Effector memory CD4-positive, alpha-beta T cell (primary cell): ENCODE results near the gene PACRG.

Experiments used
- DNase-seq, 3 donors: peaks; one replicate each; pipeline ENCODE4 v3.0.0-alpha.2; 2020
- H3K27ac ChIP-seq: 2 replicates; pipeline ENCODE4 v1.7.0; 2013; ENCODE audit warnings: mild to moderate bottlenecking, low read length, moderate library complexity; ENCODE audit not compliant: insufficient read depth, poor library complexity, severe bottlenecking
- H3K27me3 ChIP-seq: replicated peaks from 2 replicates; pipeline ENCODE4 v1.7.0; 2013; ENCODE audit warnings: mild to moderate bottlenecking, low read length; ENCODE audit not compliant: insufficient read depth, control insufficient read depth, poor library complexity, severe bottlenecking
- H3K36me3 ChIP-seq: 2 replicates; pipeline ENCODE4 v1.7.0; 2013; ENCODE audit warnings: mild to moderate bottlenecking, low read length, moderate library complexity; ENCODE audit not compliant: control insufficient read depth, insufficient read depth
- H3K4me1 ChIP-seq: 2 replicates; pipeline ENCODE4 v1.7.0; 2013; ENCODE audit warnings: low read length, mild to moderate bottlenecking; ENCODE audit not compliant: control insufficient read depth, insufficient read depth, poor library complexity, severe bottlenecking
- H3K4me3 ChIP-seq: 2 replicates; pipeline ENCODE4 v1.7.0; 2013; ENCODE audit warnings: low read length, low read depth, mild to moderate bottlenecking; ENCODE audit not compliant: insufficient read depth, poor library complexity, severe bottlenecking
- H3K9me3 ChIP-seq: 2 replicates; pipeline ENCODE4 v1.7.0; 2013; ENCODE audit warnings: mild to moderate bottlenecking, low read length, moderate library complexity; ENCODE audit not compliant: control insufficient read depth

PACRG gene

DNA sequence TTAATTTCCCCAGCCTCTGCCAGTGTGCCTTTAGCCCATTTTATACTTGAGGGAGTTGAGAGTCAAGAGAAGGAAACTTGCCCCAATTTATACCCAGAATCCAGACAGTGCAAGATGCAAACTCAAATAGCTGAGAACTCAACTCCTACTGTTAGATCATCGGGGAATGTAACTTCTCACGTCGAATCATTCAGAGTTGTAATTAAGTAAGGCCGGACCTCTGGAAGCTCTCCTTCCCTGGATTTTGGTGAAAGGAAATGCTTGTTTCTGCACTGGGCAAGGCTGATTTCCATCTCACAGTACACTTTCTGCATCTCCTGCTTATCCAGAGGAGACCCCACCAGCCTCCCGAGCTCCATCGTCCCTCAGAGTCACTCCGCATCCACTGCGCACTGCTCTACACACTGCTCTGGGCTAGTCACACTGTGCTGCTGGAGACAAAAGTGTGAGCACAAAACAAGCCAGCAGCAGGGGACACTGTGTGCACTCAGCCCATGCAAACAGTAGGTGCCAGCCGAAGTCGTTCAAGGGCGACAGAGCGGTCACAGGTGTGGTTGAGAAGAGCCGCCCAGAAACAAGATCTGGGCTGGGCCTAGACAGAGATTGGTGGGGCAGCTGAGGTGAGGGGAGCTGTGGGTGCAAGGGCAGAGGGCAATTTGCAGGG, 536.4 kb downstream of the PACRG start:
- no peaks in the 10 kb centered on the region for H3K36me3 ChIP-seq
- H3K4me1 ChIP-seq = no peaks in the 10 kb centered on the region
- no peaks in the 10 kb centered on the region for H3K9me3 ChIP-seq
- H3K27me3 ChIP-seq = peaks cover 2% of the 10 kb centered on the region
- no peak overlapping the region for H3K4me3 ChIP-seq
- no peak overlapping the region for H3K27ac ChIP-seq
- no peak for DNase-seq

- Histone ChIP-seq H3K4me3 (no peak overlapping the region), H3K27ac (no peak overlapping the region), H3K36me3 (no peaks in the 10 kb centered on the region), H3K27me3 (no peaks in the 10 kb centered on the region), H3K9me3 (no peaks in the 10 kb centered on the region), H3K4me1 (no peaks in the 10 kb centered on the region)
- DNase-seq = no peak
Observed at GRCh38 chr6:163264662-163265035, 536.9 kb downstream of the PACRG start.

DNA sequence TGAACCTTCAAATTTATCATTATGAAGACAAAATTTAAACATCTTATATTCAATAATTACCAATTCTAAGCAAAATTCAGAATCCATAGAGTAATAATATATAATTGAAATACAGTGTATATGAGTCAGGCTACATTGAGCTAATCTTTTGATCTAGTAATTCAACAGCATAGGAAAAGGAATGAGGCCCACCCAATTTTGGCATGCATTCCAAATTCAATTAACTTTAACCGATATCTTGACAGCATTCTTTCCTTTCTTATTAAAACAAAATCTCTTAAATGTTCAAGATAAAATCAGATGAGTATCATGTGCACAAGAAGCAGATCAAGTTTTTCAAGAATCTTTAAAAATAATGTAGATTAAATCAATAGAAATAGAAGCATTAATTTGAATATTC, 553.9 kb downstream of the PACRG start:
- DNase-seq = no peak
- H3K27me3 ChIP-seq = no peaks in the 10 kb centered on the region
- no peak overlapping the region for H3K27ac ChIP-seq

DNA sequence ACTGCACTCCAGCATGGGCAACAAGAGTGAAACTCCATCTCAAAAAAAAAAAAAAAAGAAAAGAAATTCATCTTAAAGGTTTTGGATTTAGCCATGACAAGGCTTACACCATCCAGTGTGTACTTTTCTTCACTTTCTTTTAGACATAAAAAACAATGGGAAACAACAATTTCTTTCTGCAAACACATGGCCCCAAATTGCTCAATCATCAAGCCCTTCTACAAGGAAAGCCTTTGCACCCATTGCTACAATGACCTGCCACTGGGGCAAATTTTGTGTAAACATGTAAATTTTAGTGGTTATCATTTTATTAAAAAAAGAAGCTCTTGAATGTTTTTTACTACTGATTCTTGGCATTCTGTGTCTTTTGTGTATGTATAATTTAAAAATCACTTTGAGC, 554.9 kb downstream of the PACRG start:
- no peaks in the 10 kb centered on the region for H3K36me3 ChIP-seq
- no peaks in the 10 kb centered on the region for H3K27me3 ChIP-seq
- no peak for DNase-seq
- no peaks in the 10 kb centered on the region for H3K4me1 ChIP-seq
- H3K4me3 ChIP-seq = no peak overlapping the region
- no peaks in the 10 kb centered on the region for H3K9me3 ChIP-seq
- H3K27ac ChIP-seq = no peak overlapping the region

More for the DNA sequence above, 553.9 kb downstream of the PACRG start:
- no peaks in the 10 kb centered on the region for H3K36me3 ChIP-seq
- H3K4me3 ChIP-seq = no peak overlapping the region
- H3K9me3 ChIP-seq = no peaks in the 10 kb centered on the region
- H3K4me1 ChIP-seq = no peaks in the 10 kb centered on the region

GRCh38 chr6:163284151-163284550, 556.4 kb downstream of the PACRG start:
- Histone ChIP-seq H3K9me3 (no peaks in the 10 kb centered on the region), H3K36me3 (no peaks in the 10 kb centered on the region), H3K4me1 (no peaks in the 10 kb centered on the region), H3K4me3 (no peak overlapping the region), H3K27me3 (no peaks in the 10 kb centered on the region), H3K27ac (no peak overlapping the region)
- DNase-seq = no peak

- DNase-seq = no peak
- H3K4me3 ChIP-seq = no peak overlapping the region
- H3K36me3 ChIP-seq = no peaks in the 10 kb centered on the region
- no peaks in the 10 kb centered on the region for H3K27me3 ChIP-seq
- H3K4me1 ChIP-seq = no peaks in the 10 kb centered on the region
- no peaks in the 10 kb centered on the region for H3K9me3 ChIP-seq
- no peak overlapping the region for H3K27ac ChIP-seq
Observed at GRCh38 chr6:163285691-163286090, 557.9 kb downstream of the PACRG start.

DNA sequence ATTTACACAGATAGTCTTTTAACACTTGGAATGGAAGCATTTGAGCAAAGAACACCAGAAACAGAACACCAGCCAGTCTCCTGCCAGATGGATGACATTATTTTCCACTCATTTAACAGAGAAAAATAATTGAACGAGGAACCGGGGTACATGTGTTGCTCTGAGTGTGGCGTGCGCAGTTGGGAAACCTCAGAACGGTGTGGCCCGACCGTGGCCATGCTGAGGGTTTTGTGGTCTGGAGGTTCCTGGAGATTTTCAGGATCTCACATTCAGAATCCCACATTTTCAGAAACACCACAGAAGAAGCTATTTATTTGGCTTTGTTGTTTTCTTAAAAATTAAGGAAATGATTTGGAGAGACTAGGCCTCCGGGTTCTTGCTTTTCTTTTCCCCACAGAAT, 559.9 kb downstream of the PACRG start:
- H3K4me1 ChIP-seq = no peaks in the 10 kb centered on the region
- H3K27ac ChIP-seq = no peak overlapping the region
- H3K4me3 ChIP-seq = no peak overlapping the region
- no peaks in the 10 kb centered on the region for H3K36me3 ChIP-seq
- no peak for DNase-seq
- no peaks in the 10 kb centered on the region for H3K9me3 ChIP-seq
- H3K27me3 ChIP-seq = no peaks in the 10 kb centered on the region

- H3K36me3 ChIP-seq = no peaks in the 10 kb centered on the region
- H3K9me3 ChIP-seq = no peaks in the 10 kb centered on the region
- H3K4me1 ChIP-seq = no peaks in the 10 kb centered on the region
- no peak for DNase-seq
- H3K27ac ChIP-seq = no peak overlapping the region
- no peaks in the 10 kb centered on the region for H3K27me3 ChIP-seq
- H3K4me3 ChIP-seq = no peak overlapping the region
Observed at GRCh38 chr6:163288066-163288465, 560.3 kb downstream of the PACRG start.

GRCh38 chr6:163288915-163289314, 561.1 kb downstream of the PACRG start:
- H3K4me1 ChIP-seq = no peaks in the 10 kb centered on the region
- H3K27ac ChIP-seq = no peak overlapping the region
- no peak for DNase-seq
- no peaks in the 10 kb centered on the region for H3K9me3 ChIP-seq
- no peak overlapping the region for H3K4me3 ChIP-seq
- H3K36me3 ChIP-seq = no peaks in the 10 kb centered on the region
- no peaks in the 10 kb centered on the region for H3K27me3 ChIP-seq

DNA sequence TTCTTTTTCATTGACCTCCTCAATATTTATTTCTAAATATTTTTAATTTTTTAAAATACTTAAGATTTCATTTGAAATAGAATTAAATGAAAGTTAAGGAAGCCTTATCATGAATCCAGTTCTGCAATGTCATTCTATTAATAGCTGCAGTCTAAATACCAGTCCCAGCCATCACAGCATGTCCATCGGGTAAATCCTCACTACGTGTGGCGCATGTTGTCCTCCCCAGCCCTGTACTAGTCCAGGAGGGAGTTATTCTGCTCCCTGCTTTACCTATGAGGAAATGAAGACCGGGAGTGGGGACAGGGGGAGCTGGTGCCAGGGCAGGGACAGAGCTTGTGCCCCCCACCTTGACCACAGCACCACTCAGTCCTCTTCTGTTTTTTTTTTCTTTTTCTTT, 561.7 kb downstream of the PACRG start:
- Histone ChIP-seq H3K4me1 (no peaks in the 10 kb centered on the region), H3K36me3 (no peaks in the 10 kb centered on the region), H3K27ac (no peak overlapping the region), H3K27me3 (no peaks in the 10 kb centered on the region), H3K4me3 (no peak overlapping the region), H3K9me3 (no peaks in the 10 kb centered on the region)
- DNase-seq = no peak
